ENCODE results near the gene TRIM49D2.

DNA sequence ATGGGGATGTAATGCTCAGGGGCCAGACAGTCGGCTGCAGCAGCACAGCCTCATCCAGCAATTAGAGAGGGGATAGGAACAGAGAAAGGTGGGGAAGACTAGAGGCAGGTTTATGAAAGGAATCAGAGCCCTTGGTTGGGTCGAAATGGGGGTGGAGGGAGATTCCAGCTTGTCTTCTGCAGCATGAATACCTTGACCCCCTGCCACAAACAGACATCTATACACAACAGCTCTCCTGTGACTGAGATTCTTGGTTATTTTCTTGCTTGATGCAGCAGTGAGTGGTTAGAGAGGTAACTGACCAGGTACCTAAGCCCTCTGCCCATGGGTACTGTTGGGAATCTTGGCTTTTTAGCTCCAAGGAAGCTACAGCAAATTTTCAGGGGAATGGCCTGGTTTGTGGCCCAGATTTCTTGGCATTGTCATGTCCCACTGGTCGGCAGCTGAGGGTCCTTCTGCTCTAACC lies 1.6 kb upstream of the TRIM49D2 start, which contains the start of gene TRIM49D1:
- no peak for TF ChIP-seq POLR2A (IDR thresholded peaks at IDR 0.05; ENCODE audit: borderline replicate concordance, extremely low read depth, insufficient read depth, insufficient read length)
- no peak for TF ChIP-seq POLR2AphosphoS5 (IDR thresholded peaks at IDR 0.05; ENCODE audit: low read depth, low read length)
- TF ChIP-seq EZH2 (IDR thresholded peaks at IDR 0.05) = no peak
- TF ChIP-seq, protein P1, sequence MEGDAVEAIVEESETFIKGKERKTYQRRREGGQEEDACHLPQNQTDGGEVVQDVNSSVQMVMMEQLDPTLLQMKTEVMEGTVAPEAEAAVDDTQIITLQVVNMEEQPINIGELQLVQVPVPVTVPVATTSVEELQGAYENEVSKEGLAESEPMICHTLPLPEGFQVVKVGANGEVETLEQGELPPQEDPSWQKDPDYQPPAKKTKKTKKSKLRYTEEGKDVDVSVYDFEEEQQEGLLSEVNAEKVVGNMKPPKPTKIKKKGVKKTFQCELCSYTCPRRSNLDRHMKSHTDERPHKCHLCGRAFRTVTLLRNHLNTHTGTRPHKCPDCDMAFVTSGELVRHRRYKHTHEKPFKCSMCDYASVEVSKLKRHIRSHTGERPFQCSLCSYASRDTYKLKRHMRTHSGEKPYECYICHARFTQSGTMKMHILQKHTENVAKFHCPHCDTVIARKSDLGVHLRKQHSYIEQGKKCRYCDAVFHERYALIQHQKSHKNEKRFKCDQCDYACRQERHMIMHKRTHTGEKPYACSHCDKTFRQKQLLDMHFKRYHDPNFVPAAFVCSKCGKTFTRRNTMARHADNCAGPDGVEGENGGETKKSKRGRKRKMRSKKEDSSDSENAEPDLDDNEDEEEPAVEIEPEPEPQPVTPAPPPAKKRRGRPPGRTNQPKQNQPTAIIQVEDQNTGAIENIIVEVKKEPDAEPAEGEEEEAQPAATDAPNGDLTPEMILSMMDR (IDR thresholded peaks at IDR 0.05 in 2 of 3, conservative IDR thresholded peaks at IDR 0.05 in 1 of 3; ENCODE audit: borderline replicate concordance in 1 of 3, insufficient read depth in 1 of 3, low read depth in 2 of 3, low read length in 2 of 3) = no peak
- no peak for TF ChIP-seq ELF1 (IDR thresholded peaks at IDR 0.05; ENCODE audit: borderline replicate concordance, low read depth)
- TF ChIP-seq, protein P2, sequence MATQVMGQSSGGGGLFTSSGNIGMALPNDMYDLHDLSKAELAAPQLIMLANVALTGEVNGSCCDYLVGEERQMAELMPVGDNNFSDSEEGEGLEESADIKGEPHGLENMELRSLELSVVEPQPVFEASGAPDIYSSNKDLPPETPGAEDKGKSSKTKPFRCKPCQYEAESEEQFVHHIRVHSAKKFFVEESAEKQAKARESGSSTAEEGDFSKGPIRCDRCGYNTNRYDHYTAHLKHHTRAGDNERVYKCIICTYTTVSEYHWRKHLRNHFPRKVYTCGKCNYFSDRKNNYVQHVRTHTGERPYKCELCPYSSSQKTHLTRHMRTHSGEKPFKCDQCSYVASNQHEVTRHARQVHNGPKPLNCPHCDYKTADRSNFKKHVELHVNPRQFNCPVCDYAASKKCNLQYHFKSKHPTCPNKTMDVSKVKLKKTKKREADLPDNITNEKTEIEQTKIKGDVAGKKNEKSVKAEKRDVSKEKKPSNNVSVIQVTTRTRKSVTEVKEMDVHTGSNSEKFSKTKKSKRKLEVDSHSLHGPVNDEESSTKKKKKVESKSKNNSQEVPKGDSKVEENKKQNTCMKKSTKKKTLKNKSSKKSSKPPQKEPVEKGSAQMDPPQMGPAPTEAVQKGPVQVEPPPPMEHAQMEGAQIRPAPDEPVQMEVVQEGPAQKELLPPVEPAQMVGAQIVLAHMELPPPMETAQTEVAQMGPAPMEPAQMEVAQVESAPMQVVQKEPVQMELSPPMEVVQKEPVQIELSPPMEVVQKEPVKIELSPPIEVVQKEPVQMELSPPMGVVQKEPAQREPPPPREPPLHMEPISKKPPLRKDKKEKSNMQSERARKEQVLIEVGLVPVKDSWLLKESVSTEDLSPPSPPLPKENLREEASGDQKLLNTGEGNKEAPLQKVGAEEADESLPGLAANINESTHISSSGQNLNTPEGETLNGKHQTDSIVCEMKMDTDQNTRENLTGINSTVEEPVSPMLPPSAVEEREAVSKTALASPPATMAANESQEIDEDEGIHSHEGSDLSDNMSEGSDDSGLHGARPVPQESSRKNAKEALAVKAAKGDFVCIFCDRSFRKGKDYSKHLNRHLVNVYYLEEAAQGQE (IDR thresholded peaks at IDR 0.05; ENCODE audit: low read depth) = no peak
- no peak for TF ChIP-seq SP1 (IDR thresholded peaks at IDR 0.05; ENCODE audit: low read depth)
- no peak for TF ChIP-seq ZNF274 (IDR thresholded peaks at IDR 0.05; ENCODE audit: low read depth, low read length)
- TF ChIP-seq FOSL1 (IDR thresholded peaks at IDR 0.05; ENCODE audit: low read depth) = no peak
- TF ChIP-seq, protein P3, sequence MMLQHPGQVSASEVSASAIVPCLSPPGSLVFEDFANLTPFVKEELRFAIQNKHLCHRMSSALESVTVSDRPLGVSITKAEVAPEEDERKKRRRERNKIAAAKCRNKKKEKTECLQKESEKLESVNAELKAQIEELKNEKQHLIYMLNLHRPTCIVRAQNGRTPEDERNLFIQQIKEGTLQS (IDR thresholded peaks at IDR 0.05) = no peak
- TF ChIP-seq SIN3A (IDR thresholded peaks at IDR 0.05; ENCODE audit: low read depth) = no peak
- TF ChIP-seq CEBPB (IDR thresholded peaks at IDR 0.05; ENCODE audit: low read depth) = no peak
